ENCODE measurements around the gene ANO1.

ANO1 gene

DNA sequence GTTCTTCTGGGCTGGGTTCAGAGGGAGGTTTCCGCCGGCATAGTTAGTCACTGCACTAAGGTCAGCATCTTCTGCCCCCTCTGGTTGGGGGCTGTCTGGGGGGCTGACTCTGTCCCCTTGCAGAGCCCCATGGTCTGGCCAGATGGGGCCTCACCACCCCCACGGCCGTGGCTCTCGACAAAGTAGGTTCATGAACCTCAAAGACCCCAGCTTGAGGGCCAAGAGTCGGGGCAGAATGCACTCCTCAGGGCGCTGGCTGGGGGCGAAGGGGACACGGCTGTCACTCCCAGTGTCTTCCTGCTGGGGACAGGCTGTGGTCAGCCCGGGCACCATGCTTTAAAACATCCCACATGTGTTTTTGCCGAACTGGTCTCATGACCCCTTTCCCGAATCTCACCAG lies 20.8 kb downstream of the ANO1 start:
- Histone ChIP-seq H3K36me3 (ENCODE audit: control insufficient read depth, insufficient read depth, low read length) (no peaks in the 10 kb centered on the region), H3K27ac (ENCODE audit: low read depth, low read length, severe bottlenecking) (no peak overlapping the region), H3K4me3 (ENCODE audit: extremely low read depth, insufficient read depth, low read length, poor library complexity, severe bottlenecking) (no peak overlapping the region), H3K9me3 (ENCODE audit: control insufficient read depth, low read length) (no peaks in the 10 kb centered on the region), H3K4me1 (ENCODE audit: control insufficient read depth, insufficient read depth, low read length, poor library complexity, severe bottlenecking) (no peaks in the 10 kb centered on the region)
- 92 to 94% methylated on average over 12 of the region's 12 CpGs for WGBS, 2 experiments (ENCODE audit: insufficient coverage in 2 of 2)

DNA sequence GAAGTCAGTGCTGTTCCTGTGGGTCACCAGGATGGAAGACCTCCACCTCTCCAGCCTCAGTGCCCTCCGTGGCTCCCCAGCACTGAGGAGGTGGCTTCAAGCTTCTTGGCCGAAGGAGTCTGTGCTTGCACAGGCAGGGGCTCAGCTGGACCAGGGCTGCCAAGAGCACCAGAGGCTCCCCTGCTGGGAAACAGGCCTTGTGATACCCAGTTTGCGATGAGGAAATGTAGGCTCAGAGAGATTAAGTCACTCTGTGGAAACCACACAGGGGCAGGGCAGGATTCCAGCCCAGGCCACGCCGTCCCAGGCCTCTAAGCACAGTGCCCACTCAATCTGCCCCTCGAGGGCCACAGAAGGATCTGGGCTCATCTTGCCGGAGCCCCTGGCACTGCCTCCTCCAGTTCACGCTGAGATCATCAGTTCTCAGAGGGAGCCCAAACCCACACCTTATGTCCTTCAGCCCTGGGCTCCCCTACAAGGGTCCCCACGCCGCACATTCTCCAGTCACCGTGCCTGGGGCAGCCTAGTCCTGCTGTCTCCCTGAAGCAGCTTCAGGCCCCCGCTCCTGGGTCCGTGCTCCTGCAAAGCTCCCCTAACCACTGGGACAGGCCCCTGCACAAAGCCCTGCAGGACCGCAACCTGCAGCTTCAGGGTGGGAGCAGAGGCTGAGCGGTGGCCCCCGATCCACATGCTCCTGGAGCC lies 21.6 kb downstream of the ANO1 start:
- no peaks in the 10 kb centered on the region for H3K9me3 ChIP-seq (ENCODE audit: control insufficient read depth, low read length)
- H3K4me1 ChIP-seq (ENCODE audit: control insufficient read depth, insufficient read depth, low read length, poor library complexity, severe bottlenecking), result no peaks in the 10 kb centered on the region
- 89 to 95% methylated on average over 12 to 16 of the region's 16 CpGs for WGBS, 2 experiments (ENCODE audit: insufficient coverage in 2 of 2)
- H3K4me3 ChIP-seq (ENCODE audit: extremely low read depth, insufficient read depth, low read length, poor library complexity, severe bottlenecking), result no peak overlapping the region
- H3K36me3 ChIP-seq (ENCODE audit: control insufficient read depth, insufficient read depth, low read length), result no peaks in the 10 kb centered on the region
- no peak overlapping the region for H3K27ac ChIP-seq (ENCODE audit: low read depth, low read length, severe bottlenecking)

DNA sequence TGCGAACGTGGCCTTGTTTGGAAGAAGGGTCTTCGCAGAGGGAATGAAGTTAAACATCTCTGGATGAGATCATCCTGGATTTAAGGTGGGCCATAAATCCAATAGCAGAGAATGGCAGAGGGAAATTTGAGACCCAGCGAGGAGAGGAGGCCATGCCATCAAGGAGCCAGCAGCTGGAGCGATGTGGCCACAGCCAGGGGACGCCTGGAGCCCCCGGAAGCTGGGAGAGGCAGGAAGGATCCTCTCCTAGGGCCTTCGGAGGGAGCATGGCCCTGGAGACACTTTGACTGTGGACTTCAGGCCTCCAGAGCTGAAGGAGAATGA lies 22.1 kb downstream of the ANO1 start:
- WGBS, 2 experiments (ENCODE audit: insufficient coverage in 2 of 2), result 92 to 98% methylated on average over 8 of the region's 8 CpGs
- Histone ChIP-seq H3K4me3 (ENCODE audit: extremely low read depth, insufficient read depth, low read length, poor library complexity, severe bottlenecking) (no peak overlapping the region), H3K4me1 (ENCODE audit: control insufficient read depth, insufficient read depth, low read length, poor library complexity, severe bottlenecking) (no peaks in the 10 kb centered on the region), H3K9me3 (ENCODE audit: control insufficient read depth, low read length) (no peaks in the 10 kb centered on the region), H3K27ac (ENCODE audit: low read depth, low read length, severe bottlenecking) (no peak overlapping the region), H3K36me3 (ENCODE audit: control insufficient read depth, insufficient read depth, low read length) (no peaks in the 10 kb centered on the region)

DNA sequence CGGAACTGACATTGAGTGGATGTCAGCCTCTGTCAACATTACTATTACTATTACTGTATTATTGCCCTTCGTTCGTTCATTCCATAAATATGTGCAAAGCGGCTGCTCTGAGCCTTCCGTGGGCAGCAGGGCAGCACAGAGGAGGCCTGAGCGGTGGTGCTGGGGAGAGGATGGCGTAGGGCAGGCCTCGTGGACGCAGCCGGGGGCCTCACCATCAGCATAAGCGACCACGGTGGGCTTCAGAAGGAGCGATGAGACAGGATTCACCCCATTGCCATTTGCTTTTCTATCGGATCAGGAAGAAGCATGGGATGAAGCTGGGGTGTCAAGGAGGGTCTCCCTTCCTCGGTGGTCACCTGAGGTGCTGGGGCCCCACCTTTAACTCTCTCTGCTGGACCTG lies 22.7 kb downstream of the ANO1 start:
- Histone ChIP-seq H3K9me3 (ENCODE audit: control insufficient read depth, low read length) (no peaks in the 10 kb centered on the region), H3K27ac (ENCODE audit: low read depth, low read length, severe bottlenecking) (no peak overlapping the region), H3K36me3 (ENCODE audit: control insufficient read depth, insufficient read depth, low read length) (no peaks in the 10 kb centered on the region), H3K4me3 (ENCODE audit: extremely low read depth, insufficient read depth, low read length, poor library complexity, severe bottlenecking) (no peak overlapping the region), H3K4me1 (ENCODE audit: control insufficient read depth, insufficient read depth, low read length, poor library complexity, severe bottlenecking) (no peaks in the 10 kb centered on the region)
- WGBS, 2 experiments (ENCODE audit: insufficient coverage in 2 of 2), result 80 to 89% methylated on average over 11 to 15 of the region's 15 CpGs

DNA sequence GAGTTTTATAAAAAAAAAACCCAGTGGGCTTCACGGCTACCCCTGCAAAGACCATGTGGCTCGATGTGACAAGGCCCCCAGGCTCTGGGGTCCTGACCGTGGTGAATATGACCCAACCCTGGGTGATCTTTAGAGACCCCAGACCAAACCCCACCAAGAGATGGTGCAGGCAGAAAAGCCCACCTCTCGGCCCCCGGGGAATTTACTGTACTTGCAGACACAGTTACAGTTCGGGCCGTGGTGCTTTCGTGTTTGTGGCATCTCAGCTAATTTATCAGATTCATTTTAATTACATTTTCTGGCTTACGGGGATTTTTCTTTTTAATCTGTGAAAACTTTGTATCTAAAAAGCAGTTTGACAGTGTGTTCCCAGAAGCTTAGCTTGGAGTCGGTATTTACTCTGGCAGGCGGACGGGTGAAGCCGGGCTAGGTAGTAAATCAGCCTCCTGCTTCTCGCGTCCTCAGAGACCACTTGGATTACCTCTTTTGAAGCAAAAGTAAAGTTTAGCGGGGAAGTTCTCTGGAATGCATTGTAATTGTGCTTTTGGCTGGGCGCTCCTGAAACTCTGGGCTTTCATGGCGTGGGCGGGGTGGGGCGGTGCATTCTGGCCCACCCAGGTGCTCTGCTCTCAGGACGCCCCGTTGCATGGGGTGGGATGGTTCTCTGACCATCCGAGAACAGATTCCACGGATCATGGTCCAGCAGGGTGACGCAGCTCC lies 25.3 kb downstream of the ANO1 start:
- Histone ChIP-seq H3K4me3 (ENCODE audit: extremely low read depth, insufficient read depth, low read length, poor library complexity, severe bottlenecking) (no peak overlapping the region), H3K36me3 (ENCODE audit: control insufficient read depth, insufficient read depth, low read length) (no peaks in the 10 kb centered on the region), H3K27ac (ENCODE audit: low read depth, low read length, severe bottlenecking) (no peak overlapping the region), H3K4me1 (ENCODE audit: control insufficient read depth, insufficient read depth, low read length, poor library complexity, severe bottlenecking) (peaks cover under 1% of the 10 kb centered on the region), H3K9me3 (ENCODE audit: control insufficient read depth, low read length) (no peaks in the 10 kb centered on the region)
- WGBS, 2 experiments (ENCODE audit: insufficient coverage in 2 of 2), result 86 to 87% methylated on average over 16 to 22 of the region's 25 CpGs

DNA sequence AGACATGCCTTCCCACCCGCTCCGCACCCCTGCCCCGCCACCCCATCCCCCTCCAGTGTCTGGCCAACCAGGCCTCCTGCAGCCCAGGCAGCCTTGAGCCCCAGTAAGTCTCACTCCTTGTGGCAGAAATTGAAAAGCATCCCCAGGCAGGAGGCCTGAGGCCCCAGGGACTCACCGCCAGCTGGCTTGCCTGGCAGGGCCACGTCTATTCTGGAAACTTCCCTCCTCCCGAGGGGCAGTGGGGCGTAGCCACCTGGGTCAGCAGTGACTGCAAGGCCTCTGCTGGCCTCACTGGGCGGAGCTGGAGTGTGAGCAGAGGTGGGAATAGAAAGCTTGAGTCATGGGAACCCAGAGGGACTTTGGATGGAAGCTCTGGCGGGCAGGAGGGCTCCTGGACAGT lies 26.3 kb downstream of the ANO1 start:
- Histone ChIP-seq H3K4me1 (ENCODE audit: control insufficient read depth, insufficient read depth, low read length, poor library complexity, severe bottlenecking) (peaks cover 3% of the 10 kb centered on the region), H3K36me3 (ENCODE audit: control insufficient read depth, insufficient read depth, low read length) (no peaks in the 10 kb centered on the region), H3K9me3 (ENCODE audit: control insufficient read depth, low read length) (no peaks in the 10 kb centered on the region), H3K4me3 (ENCODE audit: extremely low read depth, insufficient read depth, low read length, poor library complexity, severe bottlenecking) (no peak overlapping the region), H3K27ac (ENCODE audit: low read depth, low read length, severe bottlenecking) (no peak overlapping the region)
- WGBS, 2 experiments (ENCODE audit: insufficient coverage in 2 of 2), result 76 to 82% methylated on average over 5 to 8 of the region's 9 CpGs

DNA sequence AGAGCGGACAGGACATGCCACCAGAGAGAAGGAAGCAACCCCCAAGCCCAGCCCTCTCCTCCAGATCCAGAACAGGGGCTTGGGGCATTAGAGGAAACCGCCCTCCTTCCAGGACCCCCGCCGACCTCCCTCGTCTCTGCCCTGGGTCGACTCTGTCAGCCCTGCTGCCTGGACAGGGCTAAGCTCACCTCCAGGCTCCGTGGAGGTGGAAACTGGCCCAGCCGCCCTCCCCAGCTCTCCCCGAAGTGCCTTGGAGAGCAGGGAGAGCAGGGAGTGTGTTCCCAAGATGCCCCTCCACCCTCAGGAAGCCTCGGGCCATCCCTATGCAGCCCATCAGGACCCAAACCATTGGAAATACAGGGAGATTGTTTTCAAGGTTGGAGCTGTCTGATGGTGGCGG lies 26.8 kb downstream of the ANO1 start:
- 76 to 79% methylated on average over 5 to 8 of the region's 11 CpGs for WGBS, 2 experiments (ENCODE audit: insufficient coverage in 2 of 2)
- Histone ChIP-seq H3K4me3 (ENCODE audit: extremely low read depth, insufficient read depth, low read length, poor library complexity, severe bottlenecking) (no peak overlapping the region), H3K27ac (ENCODE audit: low read depth, low read length, severe bottlenecking) (no peak overlapping the region), H3K9me3 (ENCODE audit: control insufficient read depth, low read length) (no peaks in the 10 kb centered on the region), H3K4me1 (ENCODE audit: control insufficient read depth, insufficient read depth, low read length, poor library complexity, severe bottlenecking) (peaks cover 3% of the 10 kb centered on the region), H3K36me3 (ENCODE audit: control insufficient read depth, insufficient read depth, low read length) (no peaks in the 10 kb centered on the region)

DNA sequence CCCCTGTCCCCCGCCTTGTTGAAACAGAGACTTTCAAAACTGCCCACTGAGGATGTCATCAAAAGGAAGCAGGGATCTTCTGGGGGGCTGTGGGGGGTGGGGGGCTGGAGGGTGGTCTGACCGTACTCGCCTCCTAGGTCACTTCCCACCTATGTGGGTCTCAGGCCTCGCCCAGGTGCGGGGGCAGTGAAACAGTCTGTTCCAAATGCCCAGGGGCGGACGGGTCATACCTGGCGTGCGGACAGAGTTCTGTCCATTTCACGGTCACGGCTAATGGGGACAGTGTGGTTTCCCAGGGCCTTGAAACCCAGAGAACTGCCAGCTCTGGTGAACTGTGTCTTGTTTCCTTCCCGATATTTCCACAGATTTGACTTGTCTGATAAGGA lies 27.2 kb downstream of the ANO1 start:
- WGBS, 2 experiments (ENCODE audit: insufficient coverage in 2 of 2), result 91 to 97% methylated on average over 7 of the region's 12 CpGs
- Histone ChIP-seq H3K4me1 (ENCODE audit: control insufficient read depth, insufficient read depth, low read length, poor library complexity, severe bottlenecking) (peaks cover 3% of the 10 kb centered on the region), H3K36me3 (ENCODE audit: control insufficient read depth, insufficient read depth, low read length) (no peaks in the 10 kb centered on the region), H3K27ac (ENCODE audit: low read depth, low read length, severe bottlenecking) (no peak overlapping the region), H3K4me3 (ENCODE audit: extremely low read depth, insufficient read depth, low read length, poor library complexity, severe bottlenecking) (no peak overlapping the region), H3K9me3 (ENCODE audit: control insufficient read depth, low read length) (no peaks in the 10 kb centered on the region)

DNA sequence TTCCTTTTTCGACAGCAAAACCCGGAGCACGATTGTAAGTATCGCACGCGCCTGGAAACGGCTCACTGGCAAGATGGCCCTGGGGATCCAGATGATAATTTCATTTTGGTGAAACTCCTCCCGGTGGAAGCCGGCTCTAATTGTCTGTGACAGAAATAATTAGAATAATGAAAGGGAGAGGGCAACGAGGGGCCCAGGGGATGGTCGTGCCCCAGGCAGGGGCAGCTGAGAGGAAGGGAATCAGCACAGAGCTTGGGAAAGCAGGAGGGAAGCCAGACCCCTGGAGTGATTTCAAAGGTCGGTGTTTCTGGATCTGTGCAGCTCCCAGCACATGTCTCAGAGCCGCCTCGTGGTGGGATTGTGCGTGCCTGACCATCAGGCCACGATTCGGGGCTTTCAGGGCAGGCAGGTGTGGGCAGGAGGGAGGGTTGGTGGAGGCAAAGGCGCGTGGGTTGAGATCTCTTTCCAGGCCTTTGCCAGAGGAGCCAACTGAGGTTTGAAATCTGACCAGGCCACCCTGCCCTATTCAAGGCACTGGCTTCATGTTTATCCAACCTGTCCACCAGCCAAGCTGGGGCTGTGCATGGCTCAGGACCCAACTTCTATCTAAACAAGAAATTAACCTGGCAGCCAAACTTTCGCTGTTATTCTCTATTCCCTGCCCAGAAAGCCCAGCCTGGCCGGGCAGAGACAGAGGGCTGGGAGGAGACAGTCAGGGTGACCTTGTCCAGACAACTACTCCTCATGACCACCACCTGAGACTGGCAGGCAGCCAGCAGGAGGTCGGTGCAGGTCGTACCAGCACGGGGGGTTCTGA lies 27.8 kb downstream of the ANO1 start:
- WGBS, 2 experiments (ENCODE audit: insufficient coverage in 2 of 2), result 74 to 82% methylated on average over 17 to 23 of the region's 24 CpGs

DNA sequence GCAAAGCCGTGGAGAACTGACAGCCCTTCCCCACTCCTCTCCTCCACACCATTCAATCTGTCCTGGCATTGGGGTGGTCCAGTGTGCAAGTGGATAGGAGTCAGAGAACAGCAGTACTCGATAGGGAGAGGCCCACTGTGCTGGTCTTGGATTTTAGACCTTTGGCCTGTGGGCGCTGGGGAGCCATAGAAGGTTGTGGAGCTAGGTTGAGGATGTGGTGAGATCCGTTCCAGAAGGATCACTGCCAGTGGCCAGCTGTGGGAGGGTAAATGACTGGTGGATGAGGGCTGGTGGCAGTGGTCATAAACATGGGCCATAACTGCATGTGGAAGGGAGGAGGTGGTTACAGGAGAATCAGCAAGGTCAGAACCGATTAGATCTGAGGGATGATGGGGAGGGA lies 28.6 kb downstream of the ANO1 start:
- WGBS, 2 experiments (ENCODE audit: insufficient coverage in 2 of 2), result 91 to 93% methylated on average over 3 to 4 of the region's 5 CpGs
- Histone ChIP-seq H3K36me3 (ENCODE audit: control insufficient read depth, insufficient read depth, low read length) (no peaks in the 10 kb centered on the region), H3K9me3 (ENCODE audit: control insufficient read depth, low read length) (no peaks in the 10 kb centered on the region), H3K4me3 (ENCODE audit: extremely low read depth, insufficient read depth, low read length, poor library complexity, severe bottlenecking) (no peak overlapping the region), H3K27ac (ENCODE audit: low read depth, low read length, severe bottlenecking) (no peak overlapping the region), H3K4me1 (ENCODE audit: control insufficient read depth, insufficient read depth, low read length, poor library complexity, severe bottlenecking) (peaks cover 13% of the 10 kb centered on the region)

More for the DNA sequence above, 27.8 kb downstream of the ANO1 start:
- H3K4me3 ChIP-seq (ENCODE audit: extremely low read depth, insufficient read depth, low read length, poor library complexity, severe bottlenecking), result no peak overlapping the region
- H3K4me1 ChIP-seq (ENCODE audit: control insufficient read depth, insufficient read depth, low read length, poor library complexity, severe bottlenecking), result peaks cover 6% of the 10 kb centered on the region
- no peaks in the 10 kb centered on the region for H3K36me3 ChIP-seq (ENCODE audit: control insufficient read depth, insufficient read depth, low read length)
- H3K9me3 ChIP-seq (ENCODE audit: control insufficient read depth, low read length), result no peaks in the 10 kb centered on the region
- H3K27ac ChIP-seq (ENCODE audit: low read depth, low read length, severe bottlenecking), result no peak overlapping the region
